Bone marrow (tissue), 2 donors: ENCODE data around the gene KCNQ1.

ENCODE experiments used
- DNase-seq, 2 donors: peaks; one replicate each; lab custom pipeline; 2025; lab: John Stamatoyannopoulos, UW

Gene KCNQ1

GRCh38 chr11:2808850-2809846 lies 364.3 kb downstream of the KCNQ1 start:
- no peak for DNase-seq

DNA sequence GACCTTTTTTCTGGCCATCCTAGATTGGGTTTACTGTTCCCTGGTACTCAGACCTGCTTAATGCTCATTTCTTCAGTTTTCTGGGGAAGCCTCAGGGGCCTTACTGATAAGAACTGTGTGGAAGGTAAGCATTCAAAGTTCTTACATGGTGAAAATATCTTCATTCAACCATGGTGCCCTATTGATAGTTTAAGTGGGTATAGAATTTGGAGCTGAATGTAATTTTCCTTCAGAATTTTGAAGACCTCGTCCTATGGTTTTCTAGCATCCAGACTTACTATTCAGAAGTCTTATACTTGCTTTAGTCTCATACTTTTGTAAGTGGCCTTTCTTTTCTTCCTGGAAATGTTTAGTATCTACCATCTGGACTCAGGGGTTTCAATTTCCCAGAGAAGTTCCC lies 365.0 kb downstream of the KCNQ1 start:
- DNase-seq, result no peak

DNA sequence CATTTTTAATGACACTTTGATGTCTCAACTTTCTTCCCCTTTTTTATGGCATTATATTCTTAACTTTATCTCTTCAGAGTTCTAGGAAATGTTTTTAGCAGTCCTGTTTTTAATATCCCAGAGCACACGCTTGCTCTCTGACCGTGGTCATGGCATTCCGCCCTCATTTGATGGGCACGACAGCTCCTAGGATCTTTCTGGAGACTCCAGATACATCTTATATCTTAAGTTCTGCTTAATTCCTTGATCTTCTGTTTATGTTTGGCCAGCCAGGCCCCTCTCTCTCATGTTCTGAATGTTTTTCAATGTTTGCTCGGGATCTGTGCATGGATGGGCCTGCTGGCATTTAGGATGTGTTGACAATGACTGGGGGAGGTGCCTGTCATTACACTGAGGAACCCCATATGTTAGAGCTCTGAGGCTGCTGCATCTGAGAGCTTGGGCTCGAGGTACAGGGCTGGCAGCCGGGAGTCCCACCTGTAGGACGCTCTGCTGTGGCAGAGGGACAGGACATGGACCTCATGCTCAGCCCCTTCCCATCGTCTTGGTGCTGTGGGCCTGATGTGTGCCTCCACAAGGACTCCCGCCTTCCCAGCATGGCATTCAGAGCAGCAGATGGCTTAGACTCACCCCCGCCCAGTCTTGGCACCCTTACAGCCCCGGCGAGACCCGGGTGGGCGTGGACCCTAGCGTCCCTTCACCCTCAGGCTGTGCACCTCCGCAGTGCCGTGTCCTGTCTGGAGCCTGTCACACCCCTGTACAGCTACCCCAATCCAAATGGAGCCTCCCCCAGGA lies 365.8 kb downstream of the KCNQ1 start:
- no peak for DNase-seq

- DNase-seq, result no peak
Measured at GRCh38 chr11:2811206-2812091, 366.6 kb downstream of the KCNQ1 start.

GRCh38 chr11:2812371-2812991 lies 367.7 kb downstream of the KCNQ1 start:
- DNase-seq, result peak in 1 of 2 donors; percentile 48

DNA sequence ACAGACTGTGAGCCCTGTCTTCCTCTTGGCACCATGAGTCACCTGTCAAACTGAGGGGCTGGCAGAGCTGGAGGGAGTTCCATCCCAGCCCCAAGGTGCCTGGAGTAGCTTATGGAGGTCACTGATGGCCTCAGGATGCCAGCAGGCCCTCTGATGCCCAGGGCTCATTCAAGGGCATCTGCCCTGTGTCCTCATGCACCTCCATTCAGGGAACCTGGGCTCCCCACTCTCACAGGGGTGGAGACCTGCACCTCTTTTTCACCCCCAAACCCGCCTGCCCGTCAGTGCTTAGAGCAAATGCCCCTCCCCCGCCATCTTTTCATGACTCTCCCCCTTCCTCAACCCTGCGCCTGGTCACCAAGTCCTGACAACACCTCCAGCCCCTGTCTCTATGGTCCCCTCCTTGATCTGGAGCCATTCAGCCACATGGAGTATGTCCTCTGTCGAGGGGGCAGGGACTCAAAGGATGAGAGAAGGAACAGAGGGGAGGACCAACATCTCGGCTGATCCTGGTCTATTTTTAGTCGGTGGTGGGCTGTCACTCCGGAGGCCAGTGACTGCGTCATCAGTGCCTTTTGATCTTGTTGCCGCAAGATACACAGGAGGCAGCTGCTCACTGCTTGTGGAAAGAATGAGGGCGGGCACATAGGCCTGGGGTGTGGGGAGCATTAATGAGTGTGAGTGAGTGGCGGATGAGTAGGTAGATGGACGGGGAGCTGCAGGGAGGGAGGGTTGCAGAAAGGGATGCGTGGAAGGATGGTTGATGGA lies 368.5 kb downstream of the KCNQ1 start:
- DNase-seq, result peak in 1 of 2 donors; percentile 59

DNA sequence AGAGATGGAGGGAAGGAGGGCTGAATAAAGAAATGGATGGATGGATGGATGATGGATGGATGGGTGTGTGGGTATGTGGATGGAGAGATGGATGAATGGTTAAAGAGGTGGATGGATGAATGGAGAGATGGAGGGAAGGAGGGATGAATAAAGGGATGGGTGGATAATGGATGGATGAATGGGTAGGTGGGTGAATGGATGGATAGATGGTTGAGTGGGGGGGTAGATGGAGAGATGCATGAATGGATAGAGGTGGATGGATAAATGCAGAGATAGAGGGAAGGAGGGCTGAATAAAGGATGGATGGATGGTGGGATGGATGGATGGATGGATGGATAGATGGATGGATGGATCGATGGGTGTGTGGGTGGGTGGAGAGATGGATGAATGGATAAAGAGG lies 369.2 kb downstream of the KCNQ1 start:
- DNase-seq, result no peak

GRCh38 chr11:2814751-2815150 lies 369.9 kb downstream of the KCNQ1 start:
- DNase-seq, result no peak

DNA sequence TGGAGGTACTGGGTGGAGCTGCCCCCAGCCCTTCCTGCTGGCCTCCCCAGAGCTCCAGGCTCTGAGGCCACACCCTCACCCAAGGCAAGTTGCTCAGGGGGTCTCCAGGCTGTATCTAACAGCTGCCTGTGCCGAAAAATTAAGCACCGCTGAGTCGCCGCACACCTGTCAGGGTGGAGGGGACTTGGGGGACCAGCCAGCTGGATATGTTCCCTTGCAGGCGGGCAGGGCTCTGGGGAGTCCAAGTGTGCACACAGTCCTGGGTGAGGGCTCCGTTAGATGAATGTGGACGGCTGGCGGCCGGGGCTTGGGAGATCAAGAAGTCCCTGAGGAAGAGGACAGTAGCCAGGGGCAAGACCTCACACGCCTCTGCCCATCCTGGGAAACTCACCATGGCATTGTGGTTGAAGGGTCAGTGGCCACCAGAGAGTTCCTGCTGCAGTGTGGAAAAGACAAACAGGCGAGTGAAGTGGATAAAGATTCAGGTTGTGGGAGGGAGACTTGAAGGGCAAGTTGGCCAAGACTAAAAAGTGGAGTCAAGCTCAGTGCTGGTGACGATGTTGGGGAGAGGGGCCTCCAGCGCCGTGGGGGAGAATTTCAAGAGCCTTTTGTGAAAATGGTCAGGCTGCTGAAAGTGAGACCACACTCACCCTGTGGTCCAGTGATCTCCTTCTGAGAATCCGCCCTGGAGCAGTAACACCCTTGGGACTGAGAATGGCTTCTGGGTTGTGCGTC lies 371.1 kb downstream of the KCNQ1 start:
- no peak for DNase-seq

GRCh38 chr11:2816523-2816922 lies 371.7 kb downstream of the KCNQ1 start:
- no peak for DNase-seq

GRCh38 chr11:2816941-2817421 lies 372.2 kb downstream of the KCNQ1 start:
- DNase-seq, result no peak

GRCh38 chr11:2817431-2817830 lies 372.6 kb downstream of the KCNQ1 start:
- DNase-seq, result no peak

GRCh38 chr11:2818021-2818420 lies 373.2 kb downstream of the KCNQ1 start:
- DNase-seq, result no peak

GRCh38 chr11:2818503-2818902 lies 373.7 kb downstream of the KCNQ1 start:
- DNase-seq, result no peak

- no peak for DNase-seq
Measured at GRCh38 chr11:2819316-2819715, 374.5 kb downstream of the KCNQ1 start.

GRCh38 chr11:2820976-2821375 lies 376.2 kb downstream of the KCNQ1 start:
- DNase-seq, result no peak

DNA sequence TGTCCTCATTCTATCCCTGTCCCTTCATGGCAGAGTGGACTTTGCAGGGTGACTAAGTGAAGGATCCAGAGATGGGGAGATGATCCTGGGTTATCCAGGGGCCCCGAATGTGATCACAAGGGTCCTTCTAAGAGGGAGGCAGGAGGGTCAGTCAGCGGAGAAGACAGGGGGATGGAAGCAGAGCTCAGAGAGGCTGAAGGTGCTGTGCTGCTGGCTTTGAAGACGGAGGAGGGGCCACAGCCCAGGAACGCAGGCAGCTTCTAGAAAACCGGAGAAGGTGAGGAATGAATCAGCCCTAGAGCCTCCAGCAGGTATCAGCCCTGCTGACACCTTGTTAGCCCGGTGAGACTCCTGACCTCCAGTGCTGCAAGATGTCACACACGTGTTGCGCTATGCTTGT lies 377.1 kb downstream of the KCNQ1 start:
- no peak for DNase-seq

DNA sequence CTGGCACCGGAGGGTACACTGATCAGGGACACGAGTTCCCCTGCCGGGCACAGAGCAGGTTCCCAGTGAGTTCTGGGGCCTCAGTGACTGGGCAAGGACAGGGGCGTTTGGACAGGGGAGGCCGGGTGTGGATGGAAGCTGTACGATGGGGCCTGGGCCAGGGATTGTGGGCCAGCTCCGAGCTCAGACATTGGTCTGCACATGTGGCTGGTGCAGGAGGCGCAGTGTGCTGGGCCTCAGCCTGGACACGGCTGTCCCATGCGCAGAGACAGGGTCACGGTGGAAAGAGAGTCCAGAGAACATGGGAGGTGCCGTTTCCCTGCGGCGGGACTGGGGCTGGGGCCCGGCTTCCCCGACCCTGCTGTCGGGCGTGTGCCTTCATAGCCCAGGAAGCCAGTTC lies 380.0 kb downstream of the KCNQ1 start:
- no peak for DNase-seq

GRCh38 chr11:2825261-2825888 lies 380.6 kb downstream of the KCNQ1 start:
- no peak for DNase-seq
